ENCODE measurements around the gene FCRLB.

FCRLB gene

GRCh38 chr1:161726473-161727255 lies 5.3 kb downstream of the FCRLB start:
- DNase-seq: peak; percentile 73
- ATAC-seq: peak; percentile 35
- Mint-ChIP-seq H3K4me3 (peak overlapping the region; percentile 83), H3K36me3 (ENCODE audit: low read depth) (no peaks in the 10 kb centered on the region), H3K27me3 (peaks cover 32% of the 10 kb centered on the region), H3K27ac (no peak overlapping the region), H3K9me3 (no peaks in the 10 kb centered on the region), H3K4me1 (peaks cover 66% of the 10 kb centered on the region)

- Mint-ChIP-seq H3K4me3 (peak overlapping the region; percentile 83), H3K4me1 (peaks cover 61% of the 10 kb centered on the region), H3K36me3 (ENCODE audit: low read depth) (no peaks in the 10 kb centered on the region), H3K27ac (peak overlapping the region; percentile 82), H3K27me3 (peaks cover 32% of the 10 kb centered on the region), H3K9me3 (no peaks in the 10 kb centered on the region)
- ATAC-seq (peak; percentile 15), DNase-seq (peak; percentile 25)
These were observed 6.0 kb downstream of the FCRLB start for GRCh38 chr1:161727256-161727924.

DNA sequence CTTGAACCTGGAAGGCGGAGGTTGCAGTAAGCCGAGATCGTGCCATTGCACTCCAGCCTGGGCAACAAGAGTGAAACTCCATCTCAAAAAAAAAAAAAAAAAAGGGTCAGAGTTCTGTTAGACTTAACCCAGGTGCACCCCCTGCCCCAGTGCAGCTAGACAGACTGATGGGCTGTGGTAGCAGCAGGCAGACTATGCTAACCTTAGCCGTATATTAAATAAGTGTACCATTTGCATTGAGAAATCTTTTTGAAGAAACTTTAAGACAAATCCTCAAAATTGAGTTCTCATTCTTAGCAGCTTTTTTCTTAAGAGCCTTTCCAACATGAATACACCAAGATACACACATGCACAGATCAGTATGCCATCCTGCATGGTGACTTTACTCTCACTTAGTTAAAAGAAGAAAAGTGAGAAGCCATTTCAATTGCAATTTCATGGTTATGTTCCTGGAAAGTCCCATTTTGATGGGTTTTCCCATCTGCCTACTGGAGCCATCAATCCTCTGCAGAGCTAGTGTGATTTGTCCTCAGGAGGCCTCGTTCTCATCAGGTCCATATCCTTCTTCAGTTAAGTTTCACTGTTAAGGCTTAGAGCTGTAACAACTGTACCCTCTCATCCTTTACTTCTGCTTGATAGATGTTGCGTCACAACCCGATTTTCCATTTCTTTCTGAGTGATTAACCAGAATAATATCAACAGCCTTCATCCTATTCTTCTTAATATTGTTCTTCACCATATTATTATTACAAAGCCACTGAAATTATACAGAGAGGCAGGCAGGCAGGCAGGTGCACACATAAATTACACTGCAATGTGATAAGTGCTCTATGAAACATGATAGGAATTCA lies 7.3 kb downstream of the FCRLB start:
- ATAC-seq (no peak), DNase-seq (no peak)
- Mint-ChIP-seq H3K4me3 (peak overlapping the region; percentile 7), H3K27me3 (peaks cover 26% of the 10 kb centered on the region), H3K36me3 (ENCODE audit: low read depth) (no peaks in the 10 kb centered on the region), H3K27ac (peak overlapping the region; percentile 45), H3K9me3 (no peaks in the 10 kb centered on the region), H3K4me1 (peaks cover 62% of the 10 kb centered on the region)

GRCh38 chr1:161730050-161730564 lies 8.8 kb downstream of the FCRLB start:
- Mint-ChIP-seq H3K9me3 (no peaks in the 10 kb centered on the region), H3K27me3 (peaks cover 14% of the 10 kb centered on the region), H3K4me3 (no peak overlapping the region), H3K27ac (peak overlapping the region; percentile 86), H3K4me1 (peaks cover 59% of the 10 kb centered on the region), H3K36me3 (ENCODE audit: low read depth) (no peaks in the 10 kb centered on the region)
- DNase-seq (peak; percentile 39), ATAC-seq (peak; percentile 67)

GRCh38 chr1:161731241-161731640 lies 9.9 kb downstream of the FCRLB start:
- no peaks in the 10 kb centered on the region for H3K36me3 Mint-ChIP-seq (ENCODE audit: low read depth)
- H3K27ac Mint-ChIP-seq: no peak overlapping the region
- H3K4me3 Mint-ChIP-seq: no peak overlapping the region
- H3K9me3 Mint-ChIP-seq: no peaks in the 10 kb centered on the region
- ATAC-seq: no peak
- DNase-seq: no peak
- peaks cover 57% of the 10 kb centered on the region for H3K4me1 Mint-ChIP-seq
- H3K27me3 Mint-ChIP-seq: peaks cover 9% of the 10 kb centered on the region

DNA sequence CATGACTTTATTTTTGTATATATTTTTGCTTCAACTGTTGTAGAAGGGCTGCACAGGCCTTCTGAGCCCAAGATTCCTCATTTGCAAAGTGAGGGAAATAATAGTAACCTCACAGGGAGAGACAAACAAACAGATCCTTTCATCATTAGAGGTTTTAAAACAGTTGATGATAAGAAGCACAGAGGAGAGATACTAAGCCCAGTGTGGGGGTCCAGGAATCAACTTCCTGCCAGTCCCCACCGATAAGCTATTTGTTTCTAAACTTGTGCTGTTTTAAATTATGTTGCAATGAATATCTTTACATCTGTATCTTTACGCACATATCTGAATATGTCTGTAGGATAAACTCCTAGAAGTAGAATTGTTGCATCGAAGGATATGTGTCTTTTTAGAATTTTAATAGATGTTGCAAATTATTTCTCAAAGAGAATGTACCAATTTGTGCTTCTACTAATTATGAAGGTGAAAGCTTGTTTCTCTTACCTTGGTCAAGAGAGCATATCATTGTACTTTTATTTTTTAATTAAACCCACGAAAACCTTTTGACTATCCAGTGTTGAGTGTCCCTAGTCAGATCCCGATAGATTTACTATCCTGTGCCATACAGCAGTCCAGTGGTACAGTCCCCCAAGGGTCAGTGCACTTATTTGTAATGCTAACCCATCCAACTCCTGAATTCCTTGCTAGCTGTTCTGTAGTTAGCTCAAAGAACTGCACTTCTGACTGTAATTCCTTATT lies 10.8 kb downstream of the FCRLB start:
- ATAC-seq (no peak), DNase-seq (no peak)
- no peak overlapping the region for H3K27ac Mint-ChIP-seq
- no peaks in the 10 kb centered on the region for H3K9me3 Mint-ChIP-seq
- peaks cover 61% of the 10 kb centered on the region for H3K4me1 Mint-ChIP-seq
- no peak overlapping the region for H3K4me3 Mint-ChIP-seq
- no peaks in the 10 kb centered on the region for H3K36me3 Mint-ChIP-seq (ENCODE audit: low read depth)
- peaks cover 9% of the 10 kb centered on the region for H3K27me3 Mint-ChIP-seq

- ATAC-seq (no peak), DNase-seq (no peak)
- no peaks in the 10 kb centered on the region for H3K9me3 Mint-ChIP-seq
- H3K27me3 Mint-ChIP-seq: peaks cover 9% of the 10 kb centered on the region
- H3K4me3 Mint-ChIP-seq: no peak overlapping the region
- H3K27ac Mint-ChIP-seq: no peak overlapping the region
- no peaks in the 10 kb centered on the region for H3K36me3 Mint-ChIP-seq (ENCODE audit: low read depth)
- peaks cover 57% of the 10 kb centered on the region for H3K4me1 Mint-ChIP-seq
These were observed 12.2 kb downstream of the FCRLB start for GRCh38 chr1:161733526-161733925.

DNA sequence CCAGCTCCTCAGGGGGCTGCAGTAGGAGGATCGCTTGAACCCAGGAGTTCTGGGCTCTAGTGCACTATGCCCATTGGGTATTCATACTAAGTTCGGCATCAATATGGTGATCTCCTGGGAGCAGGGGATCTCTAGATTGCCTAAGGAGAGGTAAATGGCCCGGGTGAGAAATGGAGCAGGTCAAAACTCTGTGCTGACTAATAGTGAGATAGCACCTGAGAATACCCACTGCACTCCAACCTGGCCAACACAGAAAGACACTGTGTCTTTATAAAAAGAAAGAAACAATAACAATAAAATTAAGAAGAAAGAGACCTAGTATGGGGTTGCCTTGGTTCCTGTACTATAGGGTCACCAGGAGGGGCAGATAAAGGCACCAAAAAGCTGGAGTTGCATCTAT lies 14.5 kb downstream of the FCRLB start:
- DNase-seq: no peak
- Mint-ChIP-seq H3K27ac (peak overlapping the region; percentile 76), H3K9me3 (no peaks in the 10 kb centered on the region), H3K36me3 (ENCODE audit: low read depth) (no peaks in the 10 kb centered on the region), H3K27me3 (peaks cover 11% of the 10 kb centered on the region), H3K4me3 (no peak overlapping the region), H3K4me1 (peaks cover 56% of the 10 kb centered on the region)
- no peak for ATAC-seq

- DNase-seq (peak; percentile 36), ATAC-seq (peak; percentile 59)
- Mint-ChIP-seq H3K4me1 (peaks cover 53% of the 10 kb centered on the region), H3K27me3 (peaks cover 11% of the 10 kb centered on the region), H3K9me3 (no peaks in the 10 kb centered on the region), H3K36me3 (ENCODE audit: low read depth) (no peaks in the 10 kb centered on the region), H3K27ac (peak overlapping the region; percentile 76), H3K4me3 (no peak overlapping the region)
These were observed 15.1 kb downstream of the FCRLB start for GRCh38 chr1:161736335-161736969.

- no peak for DNase-seq
- no peaks in the 10 kb centered on the region for H3K36me3 Mint-ChIP-seq (ENCODE audit: low read depth)
- peaks cover 5% of the 10 kb centered on the region for H3K27me3 Mint-ChIP-seq
- H3K9me3 Mint-ChIP-seq: no peaks in the 10 kb centered on the region
- H3K4me1 Mint-ChIP-seq: peaks cover 49% of the 10 kb centered on the region
- no peak overlapping the region for H3K4me3 Mint-ChIP-seq
- no peak overlapping the region for H3K27ac Mint-ChIP-seq
- ATAC-seq: no peak
These were observed 16.3 kb downstream of the FCRLB start for GRCh38 chr1:161737625-161738024.

GRCh38 chr1:161738627-161739287 lies 17.4 kb downstream of the FCRLB start:
- Mint-ChIP-seq H3K9me3 (no peaks in the 10 kb centered on the region), H3K36me3 (ENCODE audit: low read depth) (no peaks in the 10 kb centered on the region), H3K27ac (peak overlapping the region; percentile 44), H3K27me3 (peaks cover 3% of the 10 kb centered on the region), H3K4me1 (peaks cover 53% of the 10 kb centered on the region), H3K4me3 (no peak overlapping the region)
- peak; percentile 77 for ATAC-seq
- peak; percentile 61 for DNase-seq

DNA sequence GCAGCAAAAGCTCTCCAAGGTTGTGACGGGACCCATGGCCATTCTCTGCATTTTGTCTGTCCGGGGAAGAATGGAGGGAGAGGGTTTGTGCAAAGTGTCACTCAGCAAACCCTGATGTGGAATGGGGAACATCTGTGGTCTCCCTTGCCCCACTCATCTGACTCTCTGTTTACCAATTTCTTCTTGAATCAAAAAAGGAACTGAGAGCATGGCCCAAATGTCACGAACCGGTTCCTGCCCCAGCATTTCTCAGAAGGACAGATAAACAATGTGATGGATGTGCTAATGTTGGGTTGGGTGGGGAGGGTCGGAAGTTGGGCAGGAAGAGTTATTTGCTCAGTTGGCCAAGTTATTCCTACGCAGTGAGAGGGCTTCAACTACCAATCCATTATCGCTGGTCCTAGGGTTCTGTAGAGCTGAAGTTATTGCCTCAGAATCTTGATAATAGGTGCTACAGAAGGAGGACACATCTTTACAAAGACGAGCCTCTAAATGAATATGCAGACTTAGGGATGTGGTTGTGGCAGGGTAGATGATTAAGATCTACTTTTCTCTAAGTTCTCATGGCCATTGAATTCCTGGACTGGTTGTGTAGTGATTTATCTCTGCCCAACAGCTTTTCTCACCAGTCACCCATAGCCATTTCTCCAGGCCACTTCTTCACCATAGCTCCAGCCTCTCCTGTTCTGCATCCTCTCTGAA lies 18.7 kb downstream of the FCRLB start:
- no peak for ATAC-seq
- no peaks in the 10 kb centered on the region for H3K36me3 Mint-ChIP-seq (ENCODE audit: low read depth)
- H3K27me3 Mint-ChIP-seq: peaks cover 6% of the 10 kb centered on the region
- peaks cover 64% of the 10 kb centered on the region for H3K4me1 Mint-ChIP-seq
- no peak for DNase-seq
- H3K9me3 Mint-ChIP-seq: no peaks in the 10 kb centered on the region
- peak overlapping the region; percentile 41 for H3K27ac Mint-ChIP-seq
- no peak overlapping the region for H3K4me3 Mint-ChIP-seq

DNA sequence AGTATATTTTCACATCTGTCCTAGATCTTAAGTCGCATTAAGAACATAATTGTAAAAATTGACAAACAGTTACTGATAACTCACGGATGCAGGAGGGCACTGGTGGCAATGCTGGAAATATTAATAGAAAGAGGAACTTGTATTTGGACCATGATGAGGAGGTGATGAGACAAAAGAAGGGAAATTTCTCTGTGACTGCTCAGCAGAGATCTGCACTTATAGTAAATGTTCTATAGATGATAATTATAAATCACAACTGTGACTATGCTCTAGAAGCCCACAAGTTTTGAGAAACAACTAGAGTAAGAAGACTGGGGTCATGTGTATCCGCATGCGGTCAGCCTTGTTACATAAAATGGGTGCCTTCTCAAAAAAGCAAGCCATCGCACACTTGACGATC lies 19.6 kb downstream of the FCRLB start:
- Mint-ChIP-seq H3K4me3 (no peak overlapping the region), H3K36me3 (ENCODE audit: low read depth) (no peaks in the 10 kb centered on the region), H3K27ac (no peak overlapping the region), H3K4me1 (peaks cover 66% of the 10 kb centered on the region), H3K9me3 (no peaks in the 10 kb centered on the region), H3K27me3 (peaks cover 10% of the 10 kb centered on the region)
- no peak for ATAC-seq
- DNase-seq: no peak

Measured in activated naive CD8-positive, alpha-beta T cell treated with anti-CD3 and anti-CD28 coated beads, Interleukin-2, amount 50 U/mL, for 24 hours (primary cell).